Stimulated activated CD8-positive, alpha-beta memory T cell treated with anti-CD3 and anti-CD28 coated beads, Interleukin-4, amount 100 ng/mL, for 48 hours (primary cell): ENCODE data around the gene MRGPRF.

Experiments
- DNase-seq: peaks from one replicate; pipeline ENCODE4 v3.0.0-alpha.2; 2020

The MRGPRF gene

GRCh38 chr11:69050592-69051380, 37.7 kb upstream of the MRGPRF start:
- DNase-seq, result no peak

GRCh38 chr11:69049490-69049867, 36.4 kb upstream of the MRGPRF start:
- DNase-seq, result peak; percentile 51

- peak; percentile 92 for DNase-seq
These were observed 35.8 kb upstream of the MRGPRF start, which contains the start of gene TPCN2 for GRCh38 chr11:69048694-69049489. Gene TPCN2 (plus strand): TSS chr11:69048932. CDS start chr11:69048998, 66 bp downstream.

GRCh38 chr11:69048031-69048693, 35.1 kb upstream of the MRGPRF start:
- DNase-seq, result no peak

- peak; percentile 55 for DNase-seq
These were observed 31.3 kb upstream of the MRGPRF start for GRCh38 chr11:69044111-69045013.

GRCh38 chr11:69041516-69041915, 28.5 kb upstream of the MRGPRF start:
- DNase-seq, result no peak

- DNase-seq, result peak; percentile 68
These were observed 27.7 kb upstream of the MRGPRF start for GRCh38 chr11:69040581-69041260.

- no peak for DNase-seq
These were observed 27.0 kb upstream of the MRGPRF start for GRCh38 chr11:69040051-69040450.

- no peak for DNase-seq
These were observed 26.5 kb upstream of the MRGPRF start for GRCh38 chr11:69039501-69039900.

GRCh38 chr11:69037544-69037943, 24.5 kb upstream of the MRGPRF start:
- no peak for DNase-seq

GRCh38 chr11:69037074-69037473, 24.0 kb upstream of the MRGPRF start:
- DNase-seq, result no peak

GRCh38 chr11:69035946-69036340, 22.9 kb upstream of the MRGPRF start:
- DNase-seq, result no peak

- no peak for DNase-seq
These were observed 22.3 kb upstream of the MRGPRF start for GRCh38 chr11:69035150-69035945.

GRCh38 chr11:69034123-69034867, 21.2 kb upstream of the MRGPRF start:
- no peak for DNase-seq

GRCh38 chr11:69033431-69033830, 20.4 kb upstream of the MRGPRF start:
- no peak for DNase-seq

GRCh38 chr11:69032833-69033232, 19.8 kb upstream of the MRGPRF start:
- DNase-seq, result no peak

- DNase-seq, result no peak
These were observed 17.3 kb upstream of the MRGPRF start for GRCh38 chr11:69030301-69030700.

GRCh38 chr11:69027704-69028372, 14.8 kb upstream of the MRGPRF start:
- DNase-seq, result no peak

- DNase-seq, result no peak
These were observed 11.5 kb upstream of the MRGPRF start for GRCh38 chr11:69024509-69024908.

GRCh38 chr11:69022260-69022659, 9.2 kb upstream of the MRGPRF start:
- no peak for DNase-seq
